ENCODE measurements around the gene NOL8.

Gene NOL8

DNA sequence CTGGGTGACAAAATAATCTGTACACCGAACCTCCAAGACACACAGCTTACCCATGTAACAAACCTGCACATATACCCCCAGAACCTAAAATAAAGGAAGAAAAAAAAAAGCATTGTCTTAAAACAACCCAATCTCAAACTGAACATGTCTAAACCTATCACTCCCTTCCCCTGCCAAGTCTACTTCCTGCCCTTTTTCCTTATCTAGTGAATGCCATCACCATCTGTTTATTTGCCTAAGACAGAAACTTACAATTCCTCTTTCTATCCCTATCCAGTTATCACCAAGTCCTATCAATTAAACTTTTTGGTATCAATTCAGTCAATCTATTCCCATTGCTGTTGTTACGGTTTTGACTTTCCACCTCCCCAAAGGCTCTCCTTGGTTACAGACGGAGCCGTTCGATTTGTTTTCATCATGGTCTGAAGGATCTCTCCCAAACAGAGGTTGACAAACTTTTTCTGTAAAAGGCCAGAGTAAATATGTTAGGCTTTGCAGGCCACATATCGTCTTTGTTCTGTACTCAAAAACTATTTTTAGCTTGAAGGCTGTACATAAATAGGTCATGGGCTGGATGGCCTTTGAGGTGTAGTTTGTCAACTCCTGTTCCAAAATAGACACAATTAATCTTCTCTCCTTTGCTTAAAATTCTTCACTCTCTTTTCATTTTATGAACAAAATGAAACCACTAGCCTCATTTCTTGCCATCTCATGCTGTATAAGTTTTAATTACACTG is 12.1 kb downstream of the NOL8 start:
- Histone ChIP-seq H4K91ac (ENCODE audit: low read length) (no peak overlapping the region), H3K23ac (ENCODE audit: low read length in 2 of 2) (no peak overlapping the region), H3K27me3 (ENCODE audit: control insufficient read depth in 1 of 2, insufficient read depth in 1 of 2, low read length in 2 of 2) (no peaks in the 10 kb centered on the region), H4K8ac (ENCODE audit: low read length) (no peak overlapping the region), H3K9ac (ENCODE audit: low read length) (no peak overlapping the region), H2BK5ac (ENCODE audit: low read depth, low read length, poor library complexity, severe bottlenecking) (no peak overlapping the region), H3K14ac (ENCODE audit: low read length in 2 of 2) (no peak overlapping the region), H3K18ac (ENCODE audit: low read depth in 1 of 2, low read length in 2 of 2) (no peak overlapping the region), H3K36me3 (ENCODE audit: control insufficient read depth in 1 of 2, insufficient read depth in 2 of 2, low read depth in 1 of 2, low read length in 2 of 2) (peaks cover 14 to 93% of the 10 kb centered on the region in 2 experiments), H3K4me3 (ENCODE audit: insufficient read depth in 1 of 2, low read depth in 1 of 2, low read length in 2 of 2) (no peak overlapping the region), H2AK5ac (ENCODE audit: low read length, severe bottlenecking) (no peak overlapping the region), H3K4ac (ENCODE audit: low read depth in 1 of 2, low read length in 2 of 2) (peak overlapping the region in 1 of 2 experiments; percentile 41), H2BK120ac (ENCODE audit: low read depth, low read length) (no peak overlapping the region), H3K9me3 (ENCODE audit: control insufficient read depth, low read length) (no peaks in the 10 kb centered on the region), H2BK12ac (ENCODE audit: low read length in 2 of 2) (no peak overlapping the region), H3K79me1 (replicated peaks; ENCODE audit: low read length, poor library complexity, severe bottlenecking) (peaks cover 15% of the 10 kb centered on the region), H3K4me2 (ENCODE audit: low read length, poor library complexity, severe bottlenecking) (no peak overlapping the region), H3K27ac (ENCODE audit: low read length, poor library complexity, severe bottlenecking) (no peak overlapping the region), H2AFZ (ENCODE audit: low read depth, low read length) (no peak overlapping the region), H2BK15ac (ENCODE audit: low read depth, poor library complexity, severe bottlenecking) (no peak overlapping the region), H3K4me1 (ENCODE audit: control insufficient read depth, insufficient read depth, low read depth, low read length) (no peaks in the 10 kb centered on the region)
- 96% methylated on average over 6 of the region's 6 CpGs for WGBS
- DNase-seq: no peak

DNA sequence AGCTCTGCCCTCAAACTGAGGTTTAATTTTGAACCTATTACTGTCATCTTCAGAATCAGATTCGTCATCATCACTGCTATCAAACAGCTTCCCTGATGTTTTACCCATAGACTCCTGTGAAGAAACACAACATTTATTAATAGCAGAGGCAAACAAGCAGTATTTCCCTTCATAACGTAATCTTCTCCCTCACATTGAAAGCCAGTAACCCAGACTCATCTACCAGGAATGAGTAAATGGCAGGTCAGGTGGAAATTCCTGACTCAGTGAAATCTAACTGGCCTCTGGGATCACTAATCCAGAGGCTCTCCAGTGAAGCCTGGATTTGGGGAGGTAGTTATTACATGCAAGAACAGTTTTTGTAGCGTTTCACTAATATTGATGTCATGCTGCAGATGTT is 14.6 kb downstream of the NOL8 start:
- no peak overlapping the region for H3K4ac ChIP-seq (ENCODE audit: low read depth in 1 of 2, low read length in 2 of 2)
- no peak overlapping the region for H2BK12ac ChIP-seq (ENCODE audit: low read length in 2 of 2)
- no peak overlapping the region for H3K4me3 ChIP-seq (ENCODE audit: insufficient read depth in 1 of 2, low read depth in 1 of 2, low read length in 2 of 2)
- H3K4me1 ChIP-seq (ENCODE audit: control insufficient read depth, insufficient read depth, low read depth, low read length): no peaks in the 10 kb centered on the region
- H3K27ac ChIP-seq (ENCODE audit: low read length, poor library complexity, severe bottlenecking): no peak overlapping the region
- H3K4me2 ChIP-seq (ENCODE audit: low read length, poor library complexity, severe bottlenecking): no peak overlapping the region
- peaks cover 17% of the 10 kb centered on the region for H3K79me1 ChIP-seq (replicated peaks; ENCODE audit: low read length, poor library complexity, severe bottlenecking)
- no peak overlapping the region for H2BK15ac ChIP-seq (ENCODE audit: low read depth, poor library complexity, severe bottlenecking)
- no peaks in the 10 kb centered on the region for H3K27me3 ChIP-seq (ENCODE audit: control insufficient read depth in 1 of 2, insufficient read depth in 1 of 2, low read length in 2 of 2)
- DNase-seq: no peak
- no peak overlapping the region for H3K23ac ChIP-seq (ENCODE audit: low read length in 2 of 2)
- peaks cover 7 to 94% of the 10 kb centered on the region in 2 experiments for H3K36me3 ChIP-seq (ENCODE audit: control insufficient read depth in 1 of 2, insufficient read depth in 2 of 2, low read depth in 1 of 2, low read length in 2 of 2)
- no peak overlapping the region for H2BK5ac ChIP-seq (ENCODE audit: low read depth, low read length, poor library complexity, severe bottlenecking)
- no peak overlapping the region for H3K18ac ChIP-seq (ENCODE audit: low read depth in 1 of 2, low read length in 2 of 2)
- no peak overlapping the region for H4K8ac ChIP-seq (ENCODE audit: low read length)
- WGBS: 94% methylated on average over 1 of the region's 3 CpGs
- H3K9ac ChIP-seq (ENCODE audit: low read length): no peak overlapping the region
- no peak overlapping the region for H2AFZ ChIP-seq (ENCODE audit: low read depth, low read length)
- no peaks in the 10 kb centered on the region for H3K9me3 ChIP-seq (ENCODE audit: control insufficient read depth, low read length)
- no peak overlapping the region for H2BK120ac ChIP-seq (ENCODE audit: low read depth, low read length)
- H3K14ac ChIP-seq (ENCODE audit: low read length in 2 of 2): no peak overlapping the region
- no peak overlapping the region for H4K91ac ChIP-seq (ENCODE audit: low read length)
- H2AK5ac ChIP-seq (ENCODE audit: low read length, severe bottlenecking): no peak overlapping the region

DNA sequence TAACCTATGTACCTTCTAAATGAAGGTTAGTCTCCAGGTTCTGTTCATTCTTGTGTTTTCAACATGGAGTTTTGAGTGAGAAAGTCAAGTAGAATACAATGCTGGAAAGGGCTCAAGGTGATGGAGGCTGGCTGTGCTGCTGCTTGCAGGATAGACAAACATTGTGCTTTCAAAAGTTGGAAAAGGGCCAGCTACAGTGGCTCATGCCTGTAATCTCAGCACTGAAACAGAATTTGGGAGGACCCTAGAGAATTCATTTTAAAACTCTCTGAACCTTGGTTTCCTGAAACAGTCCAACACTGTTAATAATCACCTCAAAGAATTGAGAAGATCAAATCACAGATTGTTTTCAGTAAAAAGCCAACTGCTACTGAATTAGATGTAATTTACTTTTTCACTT is 16.3 kb downstream of the NOL8 start:
- Histone ChIP-seq H3K27me3 (ENCODE audit: control insufficient read depth in 1 of 2, insufficient read depth in 1 of 2, low read length in 2 of 2) (no peaks in the 10 kb centered on the region), H3K9ac (ENCODE audit: low read length) (peak overlapping the region; percentile 42), H3K4me3 (ENCODE audit: insufficient read depth in 1 of 2, low read depth in 1 of 2, low read length in 2 of 2) (no peak overlapping the region), H3K18ac (ENCODE audit: low read depth in 1 of 2, low read length in 2 of 2) (no peak overlapping the region), H2AFZ (ENCODE audit: low read depth, low read length) (no peak overlapping the region), H2BK15ac (ENCODE audit: low read depth, poor library complexity, severe bottlenecking) (no peak overlapping the region), H4K91ac (ENCODE audit: low read length) (no peak overlapping the region), H4K8ac (ENCODE audit: low read length) (no peak overlapping the region), H3K4me1 (ENCODE audit: control insufficient read depth, insufficient read depth, low read depth, low read length) (no peaks in the 10 kb centered on the region), H3K14ac (ENCODE audit: low read length in 2 of 2) (no peak overlapping the region), H3K4me2 (ENCODE audit: low read length, poor library complexity, severe bottlenecking) (no peak overlapping the region), H2BK12ac (ENCODE audit: low read length in 2 of 2) (no peak overlapping the region), H2BK5ac (ENCODE audit: low read depth, low read length, poor library complexity, severe bottlenecking) (no peak overlapping the region), H2BK120ac (ENCODE audit: low read depth, low read length) (no peak overlapping the region), H3K9me3 (ENCODE audit: control insufficient read depth, low read length) (no peaks in the 10 kb centered on the region), H2AK5ac (ENCODE audit: low read length, severe bottlenecking) (no peak overlapping the region), H3K79me1 (replicated peaks; ENCODE audit: low read length, poor library complexity, severe bottlenecking) (peaks cover 18% of the 10 kb centered on the region), H3K23ac (ENCODE audit: low read length in 2 of 2) (no peak overlapping the region), H3K36me3 (ENCODE audit: control insufficient read depth in 1 of 2, insufficient read depth in 2 of 2, low read depth in 1 of 2, low read length in 2 of 2) (peaks cover 5 to 94% of the 10 kb centered on the region in 2 experiments), H3K27ac (ENCODE audit: low read length, poor library complexity, severe bottlenecking) (no peak overlapping the region), H3K4ac (ENCODE audit: low read depth in 1 of 2, low read length in 2 of 2) (no peak overlapping the region)
- DNase-seq: no peak

DNA sequence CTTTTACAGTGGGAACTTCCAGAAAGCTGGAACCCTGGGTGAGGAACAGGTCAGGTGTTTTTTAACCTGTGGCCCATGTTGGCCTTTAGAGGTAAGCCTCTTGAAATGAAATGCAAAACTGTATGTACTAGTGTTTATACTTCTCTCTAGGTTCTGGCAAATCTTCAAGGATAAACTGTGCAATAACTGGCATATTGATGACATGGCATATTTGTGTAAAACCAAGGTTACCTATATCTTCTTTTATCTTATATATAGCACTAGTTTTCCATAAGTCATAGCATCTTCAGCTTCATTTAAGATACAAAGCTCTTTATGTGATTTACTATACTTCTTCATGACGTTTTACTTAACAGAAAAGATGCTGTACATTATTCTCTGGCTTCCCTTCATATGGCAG is 24.2 kb downstream of the NOL8 start:
- H3K9me3 ChIP-seq (ENCODE audit: control insufficient read depth, low read length): no peaks in the 10 kb centered on the region
- H4K91ac ChIP-seq (ENCODE audit: low read length): no peak overlapping the region
- H2BK5ac ChIP-seq (ENCODE audit: low read depth, low read length, poor library complexity, severe bottlenecking): no peak overlapping the region
- no peak overlapping the region for H3K4me3 ChIP-seq (ENCODE audit: insufficient read depth in 1 of 2, low read depth in 1 of 2, low read length in 2 of 2)
- no peak overlapping the region for H3K4ac ChIP-seq (ENCODE audit: low read depth in 1 of 2, low read length in 2 of 2)
- H3K79me1 ChIP-seq (replicated peaks; ENCODE audit: low read length, poor library complexity, severe bottlenecking): peaks cover 4% of the 10 kb centered on the region
- peaks cover 13 to 97% of the 10 kb centered on the region in 2 experiments for H3K36me3 ChIP-seq (ENCODE audit: control insufficient read depth in 1 of 2, insufficient read depth in 2 of 2, low read depth in 1 of 2, low read length in 2 of 2)
- no peak overlapping the region for H2AK5ac ChIP-seq (ENCODE audit: low read length, severe bottlenecking)
- DNase-seq: no peak
- peaks cover 1% of the 10 kb centered on the region for H3K4me1 ChIP-seq (ENCODE audit: control insufficient read depth, insufficient read depth, low read depth, low read length)
- H3K4me2 ChIP-seq (ENCODE audit: low read length, poor library complexity, severe bottlenecking): no peak overlapping the region
- no peak overlapping the region for H3K27ac ChIP-seq (ENCODE audit: low read length, poor library complexity, severe bottlenecking)
- H3K18ac ChIP-seq (ENCODE audit: low read depth in 1 of 2, low read length in 2 of 2): no peak overlapping the region
- 86% methylated on average over 1 of the region's 1 CpG for WGBS
- H3K9ac ChIP-seq (ENCODE audit: low read length): no peak overlapping the region
- H2BK12ac ChIP-seq (ENCODE audit: low read length in 2 of 2): no peak overlapping the region
- no peak overlapping the region for H3K23ac ChIP-seq (ENCODE audit: low read length in 2 of 2)
- no peak overlapping the region for H2AFZ ChIP-seq (ENCODE audit: low read depth, low read length)
- no peak overlapping the region for H3K14ac ChIP-seq (ENCODE audit: low read length in 2 of 2)
- H4K8ac ChIP-seq (ENCODE audit: low read length): no peak overlapping the region
- no peak overlapping the region for H2BK15ac ChIP-seq (ENCODE audit: low read depth, poor library complexity, severe bottlenecking)
- no peak overlapping the region for H2BK120ac ChIP-seq (ENCODE audit: low read depth, low read length)
- H3K27me3 ChIP-seq (ENCODE audit: control insufficient read depth in 1 of 2, insufficient read depth in 1 of 2, low read length in 2 of 2): no peaks in the 10 kb centered on the region
